Upper lobe of right lung (tissue), 1 donor: ENCODE data around the gene TLCD3A. TPM values are rescaled to one million over a fixed set of nuclear protein-coding genes. Genes with fewer than 3 reads are reported as not detected.
A peak's percentile ranks its signal among the peaks of the same experiment; 100 is the strongest.
"Not testable (repeated sequence)": the region's sequence is repeated elsewhere in the genome, so short reads cannot be mapped to it uniquely, and the experiment has no call there.

Source experiments
- ATAC-seq: fragments of 200-7000 bp; cut with Tn5 transposase; one replicate; pipeline ENCODE4 v1.9.1; 2020; ENCODE audit warnings: mild to moderate bottlenecking, moderate library complexity
- DNase-seq: peaks from one replicate; pipeline ENCODE4 v3.0.0-alpha.2; 2020
- H3K27ac ChIP-seq: fragments of 200-600 bp; one replicate; pipeline ENCODE4 v1.8.0; 2022
- H3K27me3 ChIP-seq: fragments of 200-600 bp; one replicate; pipeline ENCODE4 v1.8.0; 2022; ENCODE audit warnings: mild to moderate bottlenecking
- H3K36me3 ChIP-seq: fragments of 200-600 bp; one replicate; pipeline ENCODE4 v1.8.0; 2022
- H3K4me1 ChIP-seq: fragments of 200-600 bp; one replicate; pipeline ENCODE4 v1.8.0; 2022
- H3K4me3 ChIP-seq: fragments of 200-600 bp; one replicate; pipeline ENCODE4 v1.8.0; 2022; ENCODE audit warnings: mild to moderate bottlenecking
- H3K9me3 ChIP-seq: fragments of 200-600 bp; one replicate; pipeline ENCODE4 v1.8.0; 2022
- intact Hi-C: fragments of 100-400 bp; cut with DNase I; formaldehyde crosslinking; loops from one replicate; pipeline ENCODE4 v1.11.0; 2022
- total RNA-seq: library from RNA; stranded (reverse); fragmentation: NEBNext Ultra II Directional; extraction: Animal tissue kit (Norgen Biotek cat#: 25700); gene quantifications from one replicate; pipeline ENCODE4 v1.2.1, GENCODE V29; 2021
- TF ChIP-seq, protein P1 (sequence below): fragments of 200-600 bp; IDR thresholded peaks from one replicate; pipeline ENCODE4 v1.8.0; 2022; ENCODE audit warnings: antibody characterized with exemption
- donor health status: DM: no; HTN: yes; CAD: no; lungs with severe emphysema.

Gene TLCD3A
- total RNA-seq, 1 donor from 2014 or later = 11.9 TPM

DNA sequence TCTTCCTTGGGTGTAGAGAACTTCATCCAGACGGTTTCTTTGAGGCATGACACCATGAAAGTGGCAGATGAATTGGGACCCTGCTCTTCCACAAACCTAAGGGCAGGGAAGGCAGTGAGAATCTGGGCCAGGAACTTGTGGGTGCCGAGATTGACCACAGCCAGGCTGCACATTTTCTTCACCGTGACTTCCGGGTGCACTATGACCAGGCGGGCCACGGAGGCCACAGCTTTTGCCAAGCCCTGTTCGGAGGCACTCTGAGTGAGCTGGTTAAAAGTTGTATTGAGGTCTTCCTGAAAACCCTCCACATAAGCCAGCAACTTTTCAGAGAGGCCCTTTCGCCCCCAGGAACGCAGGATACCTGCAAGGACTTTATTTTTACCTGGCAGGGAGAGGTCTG is 13.8 kb downstream of the TLCD3A start:
- TF ChIP-seq, protein P1, sequence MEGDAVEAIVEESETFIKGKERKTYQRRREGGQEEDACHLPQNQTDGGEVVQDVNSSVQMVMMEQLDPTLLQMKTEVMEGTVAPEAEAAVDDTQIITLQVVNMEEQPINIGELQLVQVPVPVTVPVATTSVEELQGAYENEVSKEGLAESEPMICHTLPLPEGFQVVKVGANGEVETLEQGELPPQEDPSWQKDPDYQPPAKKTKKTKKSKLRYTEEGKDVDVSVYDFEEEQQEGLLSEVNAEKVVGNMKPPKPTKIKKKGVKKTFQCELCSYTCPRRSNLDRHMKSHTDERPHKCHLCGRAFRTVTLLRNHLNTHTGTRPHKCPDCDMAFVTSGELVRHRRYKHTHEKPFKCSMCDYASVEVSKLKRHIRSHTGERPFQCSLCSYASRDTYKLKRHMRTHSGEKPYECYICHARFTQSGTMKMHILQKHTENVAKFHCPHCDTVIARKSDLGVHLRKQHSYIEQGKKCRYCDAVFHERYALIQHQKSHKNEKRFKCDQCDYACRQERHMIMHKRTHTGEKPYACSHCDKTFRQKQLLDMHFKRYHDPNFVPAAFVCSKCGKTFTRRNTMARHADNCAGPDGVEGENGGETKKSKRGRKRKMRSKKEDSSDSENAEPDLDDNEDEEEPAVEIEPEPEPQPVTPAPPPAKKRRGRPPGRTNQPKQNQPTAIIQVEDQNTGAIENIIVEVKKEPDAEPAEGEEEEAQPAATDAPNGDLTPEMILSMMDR = no peak
- H3K4me3 ChIP-seq = no peak overlapping the region
- no peak for DNase-seq
- H3K36me3 ChIP-seq = peaks cover 63% of the 10 kb centered on the region
- no peak overlapping the region for H3K27ac ChIP-seq
- H3K27me3 ChIP-seq = no peaks in the 10 kb centered on the region
- no peaks in the 10 kb centered on the region for H3K9me3 ChIP-seq
- intact Hi-C loops = no loop called here
- H3K4me1 ChIP-seq = peaks cover 11% of the 10 kb centered on the region
- no peak for ATAC-seq

DNA sequence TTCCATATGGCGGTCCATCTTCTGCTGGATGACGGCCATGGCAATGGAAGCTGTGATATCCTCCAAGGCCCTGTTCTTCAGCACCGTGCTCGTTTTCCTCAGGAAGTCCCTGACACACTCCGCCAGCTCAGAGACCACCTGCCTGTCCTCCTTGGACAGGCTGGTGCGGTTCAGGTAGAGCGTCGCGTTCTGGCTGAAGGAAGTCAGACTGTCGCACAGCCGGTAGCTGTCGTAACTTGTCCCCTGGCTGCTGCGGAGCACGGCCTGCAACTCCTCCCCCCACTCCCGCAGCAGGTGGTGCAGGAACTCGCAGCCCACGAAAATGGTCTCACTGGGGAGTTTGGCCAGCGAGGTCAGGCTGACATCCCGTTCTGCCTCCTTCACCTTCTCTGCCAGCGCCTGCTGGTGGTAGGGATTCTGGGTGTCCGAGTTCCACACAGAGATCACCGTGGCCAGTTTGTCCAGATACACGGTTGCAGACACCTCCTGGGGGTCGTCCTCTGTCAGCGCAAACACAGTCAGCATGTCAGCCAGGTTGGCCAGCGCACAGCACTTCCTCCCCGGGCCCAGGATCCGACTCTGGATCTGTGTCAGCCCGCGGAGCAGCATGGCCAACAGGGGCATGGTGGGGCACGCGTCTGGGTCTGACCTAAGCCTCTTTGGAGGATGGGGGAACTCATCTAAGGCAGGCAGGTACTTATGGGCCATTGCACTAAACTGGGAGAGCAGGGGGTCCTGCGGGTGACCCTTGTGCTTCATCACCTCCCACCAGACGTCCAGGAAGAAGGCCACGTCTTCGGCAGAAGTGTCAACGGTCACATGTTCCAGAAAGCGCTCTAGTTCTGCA is 14.6 kb downstream of the TLCD3A start:
- H3K4me3 ChIP-seq = no peak overlapping the region
- H3K27ac ChIP-seq = no peak overlapping the region
- ATAC-seq (no peak), DNase-seq (no peak)
- intact Hi-C loops = no loop called here
- peaks cover 15% of the 10 kb centered on the region for H3K4me1 ChIP-seq
- H3K27me3 ChIP-seq = no peaks in the 10 kb centered on the region
- no peaks in the 10 kb centered on the region for H3K9me3 ChIP-seq
- peaks cover 56% of the 10 kb centered on the region for H3K36me3 ChIP-seq
- TF ChIP-seq, protein P1 = no peak

DNA sequence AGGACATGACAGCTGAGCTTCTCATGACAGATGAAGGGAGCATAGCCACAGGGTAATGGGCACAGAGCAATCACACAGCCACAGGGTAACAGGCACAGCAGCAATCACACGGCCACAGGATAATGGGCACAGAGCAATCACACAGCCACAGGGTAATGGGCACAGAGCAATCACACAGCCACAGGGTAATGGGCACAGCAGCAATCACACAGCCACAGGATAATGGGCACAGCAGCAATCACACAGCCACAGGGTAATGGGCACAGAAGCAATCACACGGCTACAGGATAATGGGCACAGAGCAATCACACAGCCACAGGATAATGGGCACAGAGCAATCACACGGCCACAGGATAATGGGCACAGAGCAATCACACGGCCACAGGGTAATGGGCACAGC is 16.2 kb downstream of the TLCD3A start:
- DNase-seq, ATAC-seq, H3K27ac ChIP-seq, H3K9me3 ChIP-seq, intact Hi-C loops, H3K4me3 ChIP-seq, H3K27me3 ChIP-seq: not testable (repeated sequence)
- peaks cover 42% of the 10 kb centered on the region for H3K36me3 ChIP-seq
- peaks cover 15% of the 10 kb centered on the region for H3K4me1 ChIP-seq

DNA sequence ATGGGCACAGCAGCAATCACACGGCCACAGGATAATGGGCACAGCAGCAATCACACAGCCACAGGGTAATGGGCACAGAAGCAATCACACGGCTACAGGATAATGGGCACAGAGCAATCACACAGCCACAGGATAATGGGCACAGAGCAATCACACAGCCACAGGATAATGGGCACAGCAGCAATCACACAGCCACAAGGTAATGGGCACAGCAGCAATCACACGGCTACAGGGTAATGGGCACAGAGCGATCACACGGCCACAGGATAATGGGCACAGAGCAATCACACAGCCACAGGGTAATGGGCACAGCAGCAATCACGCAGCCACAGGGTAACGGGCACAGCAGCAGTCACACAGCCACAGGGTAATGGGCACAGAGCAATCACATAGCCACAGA is 17.0 kb downstream of the TLCD3A start:
- intact Hi-C loops, DNase-seq, H3K4me3 ChIP-seq, H3K27me3 ChIP-seq, H3K9me3 ChIP-seq, ATAC-seq, H3K27ac ChIP-seq: not testable (repeated sequence)
- peaks cover 34% of the 10 kb centered on the region for H3K36me3 ChIP-seq
- H3K4me1 ChIP-seq = peaks cover 15% of the 10 kb centered on the region

DNA sequence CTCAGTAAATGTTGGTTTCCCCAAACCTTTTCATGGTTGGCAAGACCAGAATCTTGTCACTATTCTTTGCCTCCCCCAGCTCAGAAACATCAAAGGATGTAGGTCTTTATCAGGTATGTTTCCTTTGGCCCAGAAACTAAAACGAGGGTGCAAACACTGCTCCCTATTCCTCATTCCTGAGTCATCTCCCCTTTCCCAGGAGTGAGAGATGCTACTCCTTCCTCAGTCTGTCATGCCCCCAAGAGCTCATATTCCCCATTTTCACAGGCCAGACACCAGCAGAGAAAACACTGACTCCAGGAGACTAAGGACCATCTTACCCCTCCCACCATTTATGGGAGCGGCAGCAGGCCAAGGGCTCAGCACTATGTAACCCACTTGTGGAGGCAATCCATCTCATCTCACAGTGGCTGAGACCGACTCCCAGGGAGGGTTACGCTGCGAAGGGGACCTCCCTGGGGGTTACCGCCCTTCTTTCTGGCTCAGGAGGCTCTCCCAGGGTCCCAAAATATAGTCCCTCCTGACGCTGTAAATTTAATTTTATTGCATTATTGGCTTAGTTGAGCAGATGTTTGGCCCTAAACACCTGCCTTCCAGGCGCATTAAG is 18.1 kb downstream of the TLCD3A start:
- Histone ChIP-seq H3K9me3 (no peaks in the 10 kb centered on the region), H3K27me3 (no peaks in the 10 kb centered on the region), H3K27ac (no peak overlapping the region), H3K36me3 (peaks cover 23% of the 10 kb centered on the region), H3K4me1 (peaks cover 15% of the 10 kb centered on the region), H3K4me3 (no peak overlapping the region)
- no peak for ATAC-seq
- DNase-seq = no peak
- intact Hi-C loops = no loop called here
- TF ChIP-seq, protein P1 = no peak

DNA sequence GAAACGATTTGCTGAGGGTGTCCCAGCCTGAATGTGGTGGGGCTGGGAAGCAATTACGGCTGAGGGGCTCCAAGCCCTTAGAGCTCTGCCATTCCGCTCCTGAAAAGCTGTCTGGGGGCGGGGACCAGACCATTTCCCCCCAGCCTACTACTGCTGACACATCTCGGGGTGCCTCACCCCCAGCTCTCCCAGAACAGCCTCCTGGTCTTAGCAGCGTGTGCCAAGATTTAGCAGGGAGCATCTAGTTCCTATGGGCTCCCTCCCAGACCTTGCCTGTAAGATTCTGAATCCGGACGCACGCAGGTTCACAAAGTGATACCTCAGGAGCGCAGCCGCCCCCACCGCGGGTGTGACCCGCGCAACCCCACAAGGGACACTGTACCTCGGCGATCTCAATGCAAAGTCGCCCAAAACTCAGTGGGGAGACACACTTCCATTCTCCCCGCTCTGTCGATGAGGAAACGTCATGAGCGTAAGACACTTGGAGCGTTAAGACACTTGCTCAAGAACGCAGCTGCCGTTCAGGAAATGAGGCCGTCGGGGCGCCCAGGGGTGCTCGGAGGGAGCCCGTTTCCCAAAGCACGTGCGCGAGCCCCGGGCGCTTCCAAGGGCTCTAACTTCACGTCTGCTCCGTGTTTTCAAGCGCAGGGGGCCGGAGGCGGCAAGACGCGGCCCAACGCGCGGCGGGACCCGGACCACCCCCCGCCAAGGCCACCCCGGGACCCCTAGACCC is 19.0 kb downstream of the TLCD3A start:
- no peaks in the 10 kb centered on the region for H3K27me3 ChIP-seq
- no peaks in the 10 kb centered on the region for H3K9me3 ChIP-seq
- ATAC-seq = peak; percentile 40
- H3K4me3 ChIP-seq = peak overlapping the region; percentile 76
- TF ChIP-seq, protein P1 = no peak
- peak; percentile 80 for DNase-seq
- H3K27ac ChIP-seq = peak overlapping the region; percentile 84
- peaks cover 16% of the 10 kb centered on the region for H3K36me3 ChIP-seq
- intact Hi-C loops = no loop called here
- peaks cover 15% of the 10 kb centered on the region for H3K4me1 ChIP-seq
